Mesendoderm (in vitro differentiated cells): ENCODE results near the gene PPP4C.

Experiments
- DNase-seq: peaks from one replicate; pipeline ENCODE4 v3.0.0; 2013
- H2AK5ac ChIP-seq: 2 replicates; pipeline ENCODE4 v1.6.1; 2013; ENCODE audit warnings: low read length, inconsistent platforms
- H2BK120ac ChIP-seq: 2 replicates; pipeline ENCODE4 v1.6.1; 2013; ENCODE audit warnings: low read depth, mild to moderate bottlenecking, low read length, moderate library complexity, mixed read lengths
- H2BK15ac ChIP-seq: replicated peaks from 2 replicates; pipeline ENCODE4 v1.6.1; 2013; ENCODE audit warnings: low read depth, mild to moderate bottlenecking, moderate library complexity
- H2BK5ac ChIP-seq: 2 replicates; pipeline ENCODE4 v1.6.1; 2013; ENCODE audit warnings: low read length, inconsistent platforms
- H3K18ac ChIP-seq: 2 replicates; pipeline ENCODE4 v1.6.1; 2013; ENCODE audit warnings: mild to moderate bottlenecking, low read length, mixed read lengths
- H3K23ac ChIP-seq: one replicate; pipeline ENCODE4 v1.6.1; 2013; ENCODE audit warnings: low read length
- H3K27ac ChIP-seq: 2 replicates; pipeline ENCODE4 v1.5.1; 2013; ENCODE audit warnings: low read depth, mild to moderate bottlenecking, inconsistent platforms, low read length, moderate library complexity
- H3K27me3 ChIP-seq: 2 replicates; pipeline ENCODE4 v1.6.1; 2013; ENCODE audit warnings: low read length, control low read depth, mild to moderate bottlenecking, inconsistent platforms; ENCODE audit not compliant: insufficient read depth, poor library complexity
- H3K36me3 ChIP-seq: 2 replicates; pipeline ENCODE4 v1.6.1; 2013; ENCODE audit warnings: low read length, inconsistent platforms; ENCODE audit not compliant: control insufficient read depth, insufficient read depth
- H3K4ac ChIP-seq: one replicate; pipeline ENCODE4 v1.6.1; 2013; ENCODE audit warnings: low read depth, mild to moderate bottlenecking, low read length, moderate library complexity
- H3K4me1 ChIP-seq: 2 replicates; pipeline ENCODE4 v1.6.1; 2013; ENCODE audit warnings: low read depth, low read length, inconsistent platforms; ENCODE audit not compliant: control insufficient read depth
- H3K4me2 ChIP-seq: 2 replicates; pipeline ENCODE4 v1.6.1; 2013; ENCODE audit warnings: low read length
- H3K4me3 ChIP-seq: 2 replicates; pipeline ENCODE4 v1.5.1; 2013; ENCODE audit warnings: mild to moderate bottlenecking, low read length
- H3K56ac ChIP-seq: one replicate; pipeline ENCODE4 v1.6.1; 2013; ENCODE audit warnings: low read length
- H3K79me1 ChIP-seq: 2 replicates; pipeline ENCODE4 v1.6.1; 2013; ENCODE audit warnings: low read length, inconsistent platforms
- H3K79me2 ChIP-seq: 2 replicates; pipeline ENCODE4 v1.6.1; 2013; ENCODE audit warnings: mild to moderate bottlenecking, low read length; ENCODE audit not compliant: control insufficient read depth, insufficient read depth
- H3K9ac ChIP-seq: 2 replicates; pipeline ENCODE4 v1.6.1; 2013; ENCODE audit warnings: low read length, inconsistent platforms
- H4K5ac ChIP-seq: one replicate; pipeline ENCODE4 v1.6.1; 2013; ENCODE audit warnings: low read length
- H4K8ac ChIP-seq: one replicate; pipeline ENCODE4 v1.6.1; 2013; ENCODE audit warnings: low read depth, mild to moderate bottlenecking, control low read depth, low read length, moderate library complexity
- WGBS: extraction: QIAGEN DNeasy Blood & Tissue Kit; methylation state at CpG from one replicate; pipeline ENCODE4 v1.1.7; 2013; ENCODE audit warnings: low lambda C conversion rate, missing lambda C conversion rate; ENCODE audit not compliant: insufficient coverage; ENCODE audit errors: extremely low coverage; 5-methylcytosine and 5-hydroxymethylcytosine counted together

PPP4C gene

GRCh38 chr16:30079480-30079879 lies 3.7 kb downstream of the PPP4C start:
- H3K27me3 ChIP-seq, result no peaks in the 10 kb centered on the region
- no peak overlapping the region for H3K23ac ChIP-seq
- no peak overlapping the region for H3K18ac ChIP-seq
- H3K27ac ChIP-seq, result no peak overlapping the region
- H3K4me1 ChIP-seq, result peaks cover 2% of the 10 kb centered on the region
- peaks cover 31% of the 10 kb centered on the region for H3K79me2 ChIP-seq
- no peak for DNase-seq
- no peak overlapping the region for H2BK120ac ChIP-seq
- H3K4me3 ChIP-seq, result no peak overlapping the region
- no peak overlapping the region for H4K5ac ChIP-seq
- no peak overlapping the region for H2AK5ac ChIP-seq
- H3K9ac ChIP-seq, result no peak overlapping the region
- peaks cover 27% of the 10 kb centered on the region for H3K79me1 ChIP-seq
- no peak overlapping the region for H2BK15ac ChIP-seq
- H2BK5ac ChIP-seq, result no peak overlapping the region
- no peak overlapping the region for H3K56ac ChIP-seq
- H3K36me3 ChIP-seq, result peaks cover 19% of the 10 kb centered on the region
- H3K4me2 ChIP-seq, result no peak overlapping the region
- H3K4ac ChIP-seq, result no peak overlapping the region
- no CpG with 5 or more reads among the region's 7 CpGs for WGBS
- H4K8ac ChIP-seq, result no peak overlapping the region

GRCh38 chr16:30082545-30083090 lies 6.8 kb downstream of the PPP4C start:
- Histone ChIP-seq H2BK15ac (no peak overlapping the region), H4K8ac (no peak overlapping the region), H3K36me3 (peaks cover 23% of the 10 kb centered on the region), H3K79me2 (peaks cover 15% of the 10 kb centered on the region), H3K27ac (no peak overlapping the region), H4K5ac (no peak overlapping the region), H3K27me3 (no peaks in the 10 kb centered on the region), H3K4me3 (no peak overlapping the region), H3K9ac (no peak overlapping the region), H2BK120ac (no peak overlapping the region), H3K79me1 (peaks cover 17% of the 10 kb centered on the region), H2AK5ac (no peak overlapping the region), H3K56ac (no peak overlapping the region), H3K18ac (no peak overlapping the region), H3K4ac (no peak overlapping the region), H2BK5ac (no peak overlapping the region), H3K4me2 (no peak overlapping the region), H3K23ac (no peak overlapping the region), H3K4me1 (peaks cover 4% of the 10 kb centered on the region)
- no CpG with 5 or more reads among the region's 20 CpGs for WGBS
- no peak for DNase-seq

GRCh38 chr16:30083216-30084055 lies 7.6 kb downstream of the PPP4C start:
- WGBS, result no CpG with 5 or more reads among the region's 24 CpGs
- DNase-seq, result no peak
- no peak overlapping the region for H3K23ac ChIP-seq
- no peak overlapping the region for H4K8ac ChIP-seq
- H3K27me3 ChIP-seq, result no peaks in the 10 kb centered on the region
- H2AK5ac ChIP-seq, result no peak overlapping the region
- H2BK120ac ChIP-seq, result no peak overlapping the region
- peaks cover 4% of the 10 kb centered on the region for H3K4me1 ChIP-seq
- H3K27ac ChIP-seq, result no peak overlapping the region
- H3K9ac ChIP-seq, result no peak overlapping the region
- H3K4ac ChIP-seq, result no peak overlapping the region
- no peak overlapping the region for H4K5ac ChIP-seq
- no peak overlapping the region for H3K18ac ChIP-seq
- no peak overlapping the region for H3K56ac ChIP-seq
- H3K79me2 ChIP-seq, result peaks cover 7% of the 10 kb centered on the region
- peaks cover 9% of the 10 kb centered on the region for H3K79me1 ChIP-seq
- no peak overlapping the region for H3K4me2 ChIP-seq
- H3K4me3 ChIP-seq, result no peak overlapping the region
- H3K36me3 ChIP-seq, result peaks cover 22% of the 10 kb centered on the region
- no peak overlapping the region for H2BK5ac ChIP-seq
- no peak overlapping the region for H2BK15ac ChIP-seq

- Histone ChIP-seq H3K27me3 (no peaks in the 10 kb centered on the region), H3K4me3 (no peak overlapping the region), H2BK5ac (no peak overlapping the region), H3K4me1 (peaks cover 4% of the 10 kb centered on the region), H3K23ac (no peak overlapping the region), H3K4ac (no peak overlapping the region), H3K4me2 (no peak overlapping the region), H3K9ac (no peak overlapping the region), H4K8ac (no peak overlapping the region), H3K27ac (no peak overlapping the region), H3K79me1 (peaks cover 5% of the 10 kb centered on the region), H3K79me2 (peaks cover 3% of the 10 kb centered on the region), H2AK5ac (no peak overlapping the region), H3K18ac (no peak overlapping the region), H4K5ac (no peak overlapping the region), H2BK15ac (no peak overlapping the region), H2BK120ac (no peak overlapping the region), H3K56ac (no peak overlapping the region), H3K36me3 (peaks cover 22% of the 10 kb centered on the region)
- DNase-seq, result no peak
- no CpG with 5 or more reads among the region's 18 CpGs for WGBS
Measured at GRCh38 chr16:30084096-30084815, 8.5 kb downstream of the PPP4C start.

GRCh38 chr16:30084816-30085159 lies 9.0 kb downstream of the PPP4C start:
- DNase-seq, result no peak
- H3K56ac ChIP-seq, result peak overlapping the region; percentile 67
- no peak overlapping the region for H4K5ac ChIP-seq
- H3K4ac ChIP-seq, result no peak overlapping the region
- H3K9ac ChIP-seq, result no peak overlapping the region
- no peak overlapping the region for H3K23ac ChIP-seq
- H3K27ac ChIP-seq, result no peak overlapping the region
- H3K4me1 ChIP-seq, result peaks cover 4% of the 10 kb centered on the region
- no peak overlapping the region for H2BK5ac ChIP-seq
- H3K4me3 ChIP-seq, result no peak overlapping the region
- H2AK5ac ChIP-seq, result no peak overlapping the region
- no peaks in the 10 kb centered on the region for H3K79me2 ChIP-seq
- H3K79me1 ChIP-seq, result peaks cover 2% of the 10 kb centered on the region
- H4K8ac ChIP-seq, result no peak overlapping the region
- no CpG with 5 or more reads among the region's 17 CpGs for WGBS
- H3K4me2 ChIP-seq, result no peak overlapping the region
- no peak overlapping the region for H2BK15ac ChIP-seq
- peaks cover 18% of the 10 kb centered on the region for H3K36me3 ChIP-seq
- no peaks in the 10 kb centered on the region for H3K27me3 ChIP-seq
- peak overlapping the region; percentile 19 for H3K18ac ChIP-seq
- no peak overlapping the region for H2BK120ac ChIP-seq
